GM18526 (cell line): ENCODE results near the gene TTC28.

Experiments
- POLR2A ChIP-seq: IDR thresholded peaks from 3 replicates; pipeline ENCODE4 v1.6.1; 2011; ENCODE audit not compliant: insufficient read length; ENCODE audit errors: extremely low read depth

Gene TTC28

GRCh38 chr22:28406246-28406645, 273.4 kb downstream of the TTC28 start:
- TF ChIP-seq POLR2A = no peak

- no peak for TF ChIP-seq POLR2A
Measured at GRCh38 chr22:28405588-28405987, 274.1 kb downstream of the TTC28 start.

GRCh38 chr22:28402539-28402938, 277.1 kb downstream of the TTC28 start:
- no peak for TF ChIP-seq POLR2A

GRCh38 chr22:28402060-28402459, 277.6 kb downstream of the TTC28 start:
- no peak for TF ChIP-seq POLR2A

GRCh38 chr22:28398981-28399380, 280.7 kb downstream of the TTC28 start:
- TF ChIP-seq POLR2A = no peak

- TF ChIP-seq POLR2A = no peak
Measured at GRCh38 chr22:28398355-28398754, 281.3 kb downstream of the TTC28 start.

- no peak for TF ChIP-seq POLR2A
Measured at GRCh38 chr22:28397306-28397705, 282.3 kb downstream of the TTC28 start.

- no peak for TF ChIP-seq POLR2A
Measured at GRCh38 chr22:28395920-28396753, 283.5 kb downstream of the TTC28 start.

GRCh38 chr22:28395520-28395919, 284.1 kb downstream of the TTC28 start:
- no peak for TF ChIP-seq POLR2A

GRCh38 chr22:28394513-28395110, 285.0 kb downstream of the TTC28 start:
- no peak for TF ChIP-seq POLR2A

GRCh38 chr22:28381429-28382167, 298.0 kb downstream of the TTC28 start:
- TF ChIP-seq POLR2A = no peak

- no peak for TF ChIP-seq POLR2A
Measured at GRCh38 chr22:28379951-28380350, 299.7 kb downstream of the TTC28 start.

GRCh38 chr22:28379075-28379779, 300.4 kb downstream of the TTC28 start:
- no peak for TF ChIP-seq POLR2A

- no peak for TF ChIP-seq POLR2A
Measured at GRCh38 chr22:28375761-28376534, 303.7 kb downstream of the TTC28 start.

- TF ChIP-seq POLR2A = no peak
Measured at GRCh38 chr22:28373831-28374230, 305.8 kb downstream of the TTC28 start.
